ENCODE measurements around the gene PPAT.

The PPAT gene

DNA sequence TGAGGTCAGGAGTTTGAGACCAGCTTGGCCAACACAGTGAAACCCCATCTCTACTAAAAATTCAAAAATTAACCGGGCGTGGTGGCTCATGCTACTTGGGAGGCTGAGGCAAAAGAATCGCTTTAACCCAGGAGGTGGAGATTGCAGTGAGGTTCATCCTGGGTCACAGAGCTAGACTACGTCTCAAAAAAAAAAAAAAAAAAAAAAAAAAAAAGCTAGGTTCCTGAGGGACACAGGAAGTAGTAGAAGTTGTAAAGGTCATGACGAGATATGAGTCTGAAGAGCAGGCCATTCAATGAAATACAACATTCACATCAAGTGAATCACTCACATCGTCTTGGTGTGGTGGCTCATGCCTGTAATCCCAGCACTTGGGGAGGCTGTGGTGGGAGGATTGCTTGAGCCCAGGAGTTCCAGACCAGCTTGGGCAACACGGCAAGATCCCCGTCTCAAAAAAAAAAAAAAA lies 30.9 kb upstream of the PPAT start:
- TF ChIP-seq POLR2AphosphoS5 (IDR thresholded peaks at IDR 0.05; ENCODE audit: low read depth, low read length) (peak; percentile 60; the same call in 1 of the 2 replicates), TAF1 (IDR thresholded peaks at IDR 0.05; ENCODE audit: borderline replicate concordance, insufficient read depth, low read length) (peak; percentile 65; the same call in 1 of the 2 replicates)

DNA sequence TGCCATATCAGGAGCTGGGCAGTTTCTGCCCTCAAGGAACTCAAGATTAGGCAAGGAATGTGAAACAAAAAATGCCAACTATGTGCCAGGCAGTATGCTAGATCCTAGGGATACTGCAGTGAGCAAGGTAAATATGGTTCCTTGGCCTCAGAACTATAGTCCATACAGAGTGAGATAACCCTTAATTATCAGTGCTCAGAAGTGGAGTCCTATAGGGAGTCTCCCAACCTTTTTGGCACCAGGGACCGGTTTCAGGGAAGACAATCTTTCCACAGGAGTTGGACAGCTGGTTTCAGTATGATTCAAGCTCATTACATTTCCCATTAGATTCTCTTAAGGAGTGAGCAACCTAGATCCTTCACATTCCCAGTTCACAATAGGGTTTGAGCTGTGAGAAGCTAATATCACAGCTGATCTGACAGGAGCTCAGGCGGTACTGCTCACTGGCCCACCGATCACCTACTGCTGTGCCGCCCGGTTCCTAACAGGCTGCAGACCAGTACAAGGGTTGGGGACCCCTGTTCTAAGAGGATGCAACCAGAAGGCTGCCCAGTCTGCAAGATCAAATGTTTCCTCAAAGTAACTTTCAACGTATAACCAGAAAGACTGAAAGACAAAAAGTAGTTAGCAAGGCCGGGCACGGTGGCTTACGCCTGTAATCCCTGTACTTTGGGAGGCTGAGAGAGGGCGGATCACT lies 30.3 kb upstream of the PPAT start:
- TF ChIP-seq, protein P1, sequence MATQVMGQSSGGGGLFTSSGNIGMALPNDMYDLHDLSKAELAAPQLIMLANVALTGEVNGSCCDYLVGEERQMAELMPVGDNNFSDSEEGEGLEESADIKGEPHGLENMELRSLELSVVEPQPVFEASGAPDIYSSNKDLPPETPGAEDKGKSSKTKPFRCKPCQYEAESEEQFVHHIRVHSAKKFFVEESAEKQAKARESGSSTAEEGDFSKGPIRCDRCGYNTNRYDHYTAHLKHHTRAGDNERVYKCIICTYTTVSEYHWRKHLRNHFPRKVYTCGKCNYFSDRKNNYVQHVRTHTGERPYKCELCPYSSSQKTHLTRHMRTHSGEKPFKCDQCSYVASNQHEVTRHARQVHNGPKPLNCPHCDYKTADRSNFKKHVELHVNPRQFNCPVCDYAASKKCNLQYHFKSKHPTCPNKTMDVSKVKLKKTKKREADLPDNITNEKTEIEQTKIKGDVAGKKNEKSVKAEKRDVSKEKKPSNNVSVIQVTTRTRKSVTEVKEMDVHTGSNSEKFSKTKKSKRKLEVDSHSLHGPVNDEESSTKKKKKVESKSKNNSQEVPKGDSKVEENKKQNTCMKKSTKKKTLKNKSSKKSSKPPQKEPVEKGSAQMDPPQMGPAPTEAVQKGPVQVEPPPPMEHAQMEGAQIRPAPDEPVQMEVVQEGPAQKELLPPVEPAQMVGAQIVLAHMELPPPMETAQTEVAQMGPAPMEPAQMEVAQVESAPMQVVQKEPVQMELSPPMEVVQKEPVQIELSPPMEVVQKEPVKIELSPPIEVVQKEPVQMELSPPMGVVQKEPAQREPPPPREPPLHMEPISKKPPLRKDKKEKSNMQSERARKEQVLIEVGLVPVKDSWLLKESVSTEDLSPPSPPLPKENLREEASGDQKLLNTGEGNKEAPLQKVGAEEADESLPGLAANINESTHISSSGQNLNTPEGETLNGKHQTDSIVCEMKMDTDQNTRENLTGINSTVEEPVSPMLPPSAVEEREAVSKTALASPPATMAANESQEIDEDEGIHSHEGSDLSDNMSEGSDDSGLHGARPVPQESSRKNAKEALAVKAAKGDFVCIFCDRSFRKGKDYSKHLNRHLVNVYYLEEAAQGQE (IDR thresholded peaks at IDR 0.05; ENCODE audit: insufficient read depth in 1 of 2, low read depth in 2 of 2, low read length in 2 of 2): no peak
- no peak for TF ChIP-seq SIN3A (IDR thresholded peaks at IDR 0.05; ENCODE audit: borderline replicate concordance, insufficient read depth, low read length)
- no peak for TF ChIP-seq TAF1 (IDR thresholded peaks at IDR 0.05; ENCODE audit: borderline replicate concordance, insufficient read depth, low read length)
- TF ChIP-seq POLR2AphosphoS5 (IDR thresholded peaks at IDR 0.05; ENCODE audit: low read depth, low read length): no peak
- TF ChIP-seq FOXP2 (optimal IDR thresholded peaks at IDR 0.05; ENCODE audit: borderline replicate concordance, extremely low read depth, extremely low read length, insufficient read depth): no peak

DNA sequence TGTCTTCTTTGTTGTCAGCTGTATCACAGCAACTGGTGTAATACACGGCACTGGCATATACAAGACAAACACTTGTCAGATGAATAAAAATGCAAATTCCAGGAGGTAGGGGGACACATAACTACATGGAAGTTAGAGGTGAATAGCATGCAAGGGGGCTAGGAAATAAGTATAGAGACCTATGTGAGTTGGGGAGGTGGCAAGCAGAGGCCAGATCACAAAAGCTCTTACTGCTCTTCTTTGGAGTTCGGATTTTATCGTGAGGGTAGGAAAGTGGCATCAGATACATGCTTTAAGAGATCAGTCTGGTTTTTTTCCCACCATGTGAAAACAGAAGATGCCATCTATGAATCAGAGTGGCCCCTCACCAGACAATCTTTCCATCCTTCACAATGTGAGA lies 29.2 kb upstream of the PPAT start:
- TF ChIP-seq POLR2AphosphoS5 (IDR thresholded peaks at IDR 0.05; ENCODE audit: low read depth, low read length): no peak
- TF ChIP-seq SIN3A (IDR thresholded peaks at IDR 0.05; ENCODE audit: borderline replicate concordance, insufficient read depth, low read length): no peak

DNA sequence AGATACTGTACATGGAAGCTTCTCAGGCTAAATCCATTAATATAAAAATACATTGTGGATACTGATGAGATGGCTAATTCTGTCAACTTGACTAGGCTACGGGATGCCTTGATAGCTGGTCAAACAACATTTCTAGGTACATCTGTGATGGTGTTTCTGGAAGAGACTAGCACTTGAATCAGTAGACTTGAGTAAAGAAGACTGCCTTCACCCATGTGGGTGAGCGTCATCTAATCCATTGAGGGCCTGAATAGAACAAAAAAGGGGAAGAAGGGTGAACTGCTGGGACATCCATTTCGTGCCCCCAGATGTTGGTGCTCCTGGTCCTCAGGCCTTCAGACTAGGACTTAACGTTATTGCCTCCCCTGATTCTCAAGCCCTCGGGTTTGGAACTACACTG lies 28.3 kb upstream of the PPAT start:
- TF ChIP-seq POLR2AphosphoS5 (IDR thresholded peaks at IDR 0.05; ENCODE audit: low read depth, low read length) (no peak), SIN3A (IDR thresholded peaks at IDR 0.05; ENCODE audit: borderline replicate concordance, insufficient read depth, low read length) (no peak), FOXP2 (optimal IDR thresholded peaks at IDR 0.05; ENCODE audit: borderline replicate concordance, extremely low read depth, extremely low read length, insufficient read depth) (no peak), TAF1 (IDR thresholded peaks at IDR 0.05; ENCODE audit: borderline replicate concordance, insufficient read depth, low read length) (no peak)
- TF ChIP-seq, protein P1 (IDR thresholded peaks at IDR 0.05; ENCODE audit: insufficient read depth in 1 of 2, low read depth in 2 of 2, low read length in 2 of 2): no peak

DNA sequence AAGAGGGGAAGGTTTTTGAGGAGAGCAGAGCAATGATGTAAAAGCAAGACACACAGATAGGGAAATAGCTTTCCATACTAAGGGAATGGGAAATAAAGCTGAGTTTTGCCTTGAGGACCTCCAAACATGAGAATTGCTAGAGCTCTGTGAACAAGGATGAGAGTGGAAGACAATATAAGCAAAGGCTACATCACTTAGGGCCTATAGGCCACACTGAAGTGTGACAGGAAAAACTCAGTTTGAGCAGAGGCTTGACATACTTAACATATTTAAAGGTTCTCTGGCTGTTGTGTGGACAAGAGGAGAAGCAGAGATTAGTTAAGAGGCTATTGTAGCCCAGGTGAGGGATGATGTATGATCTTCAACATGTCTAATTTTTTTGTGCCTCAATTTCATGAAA lies 26.7 kb upstream of the PPAT start:
- TF ChIP-seq POLR2AphosphoS5 (IDR thresholded peaks at IDR 0.05; ENCODE audit: low read depth, low read length) (no peak; the same call in 1 of the 2 replicates), TAF1 (IDR thresholded peaks at IDR 0.05; ENCODE audit: borderline replicate concordance, insufficient read depth, low read length) (no peak), FOXP2 (optimal IDR thresholded peaks at IDR 0.05; ENCODE audit: borderline replicate concordance, extremely low read depth, extremely low read length, insufficient read depth) (no peak), SIN3A (IDR thresholded peaks at IDR 0.05; ENCODE audit: borderline replicate concordance, insufficient read depth, low read length) (no peak)
- TF ChIP-seq, protein P1 (IDR thresholded peaks at IDR 0.05; ENCODE audit: insufficient read depth in 1 of 2, low read depth in 2 of 2, low read length in 2 of 2): no peak

DNA sequence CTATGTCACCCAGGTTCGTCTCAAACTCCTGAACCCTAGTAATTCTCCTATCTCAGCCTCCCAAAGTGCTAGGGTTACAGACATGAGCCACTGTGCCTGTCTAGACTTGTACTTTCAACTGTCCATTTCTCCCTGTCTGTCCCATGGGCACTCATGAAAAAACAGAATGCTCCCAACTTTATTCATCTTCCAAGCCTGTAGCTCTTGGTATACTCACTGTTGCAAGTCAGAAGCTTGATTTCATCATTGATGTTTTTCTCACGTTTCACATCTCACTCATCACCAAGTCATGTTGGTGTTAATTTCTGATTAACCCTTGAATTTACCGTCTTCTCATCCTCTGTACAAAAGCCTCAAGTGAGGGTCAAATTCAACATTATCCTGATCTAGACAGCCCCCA lies 24.7 kb upstream of the PPAT start:
- no peak for TF ChIP-seq POLR2AphosphoS5 (IDR thresholded peaks at IDR 0.05; ENCODE audit: low read depth, low read length)
- no peak for TF ChIP-seq FOXP2 (optimal IDR thresholded peaks at IDR 0.05; ENCODE audit: borderline replicate concordance, extremely low read depth, extremely low read length, insufficient read depth)
- no peak for TF ChIP-seq TAF1 (IDR thresholded peaks at IDR 0.05; ENCODE audit: borderline replicate concordance, insufficient read depth, low read length)
- no peak for TF ChIP-seq SIN3A (IDR thresholded peaks at IDR 0.05; ENCODE audit: borderline replicate concordance, insufficient read depth, low read length)
- TF ChIP-seq, protein P1 (IDR thresholded peaks at IDR 0.05; ENCODE audit: insufficient read depth in 1 of 2, low read depth in 2 of 2, low read length in 2 of 2): no peak
